ENCODE measurements around the gene CCNL2. TPM values are rescaled to one million over a fixed set of nuclear protein-coding genes. Genes with fewer than 3 reads are reported as not detected.

Gene CCNL2
- total and polyA plus RNA-seq, 7 donors, result 40.2 to 71.8 (median 52.0) TPM

DNA sequence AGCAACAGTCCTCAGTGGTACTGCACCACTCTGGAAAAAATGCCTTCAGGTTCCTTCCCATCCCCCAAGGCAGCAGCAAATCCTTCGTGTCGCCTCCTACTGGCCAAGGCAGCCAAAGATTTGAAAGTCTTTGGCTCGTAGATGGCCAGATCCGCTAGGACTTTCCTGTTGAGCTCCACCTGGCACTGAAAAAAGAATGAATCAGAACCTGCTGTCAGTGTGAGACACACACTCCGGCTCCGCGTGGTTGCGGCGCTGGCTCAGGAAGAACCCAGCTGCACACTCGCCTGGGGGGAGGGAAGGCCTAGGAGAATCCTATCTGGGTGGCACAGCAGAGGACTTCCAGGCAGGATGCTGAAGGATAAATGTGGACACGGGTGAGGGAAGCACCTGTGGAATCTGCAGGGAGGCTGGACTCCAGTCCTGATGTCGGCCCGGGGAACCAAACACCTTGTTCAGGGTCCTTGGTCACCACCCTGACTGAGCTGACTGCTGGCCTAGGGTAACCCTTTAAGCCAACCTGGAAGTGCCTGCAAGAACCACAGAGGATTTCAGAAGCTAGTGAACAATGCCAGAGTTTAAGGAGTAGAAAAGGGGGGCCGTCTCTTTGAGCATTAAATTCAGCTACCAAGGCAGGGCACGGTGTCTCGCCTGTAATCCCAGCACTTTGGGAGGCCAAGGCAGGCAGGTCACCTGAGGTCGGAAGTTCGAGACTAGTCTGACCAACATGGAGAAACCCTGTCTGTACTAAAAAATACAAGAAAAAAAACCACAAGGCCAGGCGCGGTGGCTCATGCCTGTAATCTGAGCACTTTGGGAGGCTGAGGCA lies 3.2 kb upstream of the CCNL2 start:
- H3K27me3 ChIP-seq (ENCODE audit: insufficient read depth in 3 of 3, low read length in 2 of 3), result no peaks in the 10 kb centered on the region
- 38 to 58% (median 44%) methylated on average over 20 of the region's 20 CpGs for WGBS, 3 donors
- DNase-seq (peak; percentile 34 to 77), ATAC-seq (peak in 1 of 4 donors; percentile 3)
- no peaks in the 10 kb centered on the region for H3K9me3 ChIP-seq
- peak overlapping the region; percentile 61 for H3K27ac ChIP-seq
- peaks cover 10 to 67% of the 10 kb centered on the region in 2 donors for H3K36me3 ChIP-seq (ENCODE audit: insufficient read depth in 1 of 2, low read depth in 1 of 2)
- no peak overlapping the region for H3K4me3 ChIP-seq
- intact Hi-C loops (cut with DNase I), result loop anchor here in 1 of 2 donors (10.0 kb wide), 1 partner anchor 103 kb away; no protein-coding TSS in a partner anchor
- TF ChIP-seq CTCF (IDR thresholded peaks at IDR 0.05), result peak; percentile 36
- H3K4me1 ChIP-seq, result peaks cover 41% of the 10 kb centered on the region

DNA sequence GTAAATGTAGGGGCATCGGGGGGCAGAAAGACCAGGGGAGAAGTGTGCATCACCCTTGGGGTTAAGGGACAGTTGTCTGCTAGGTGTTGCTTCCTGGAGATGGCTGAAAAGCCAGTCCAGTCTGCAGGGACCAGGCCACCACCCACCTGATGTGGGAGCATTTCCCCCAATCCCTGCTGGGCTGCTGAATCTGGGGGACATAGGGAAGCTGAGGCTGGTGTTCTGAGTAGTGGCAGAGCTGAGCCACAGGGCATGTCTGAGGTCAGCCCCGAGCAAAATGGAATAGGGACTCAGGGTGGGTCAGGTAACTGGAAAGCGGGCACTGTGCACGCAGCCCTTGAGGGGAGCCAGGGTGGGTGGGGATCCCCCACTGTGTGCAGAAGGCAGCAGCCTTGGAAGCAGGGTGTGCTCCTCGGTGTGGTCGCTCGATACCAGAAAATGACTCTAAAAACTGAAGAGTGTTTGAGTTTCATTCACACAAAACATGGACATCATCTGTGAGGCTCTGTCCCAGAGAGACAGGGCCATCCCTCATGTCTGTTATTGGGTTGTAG lies 2.4 kb upstream of the CCNL2 start:
- Histone ChIP-seq H3K27ac (peak overlapping the region; percentile 61), H3K27me3 (ENCODE audit: insufficient read depth in 3 of 3, low read length in 2 of 3) (no peaks in the 10 kb centered on the region), H3K4me3 (no peak overlapping the region), H3K9me3 (no peaks in the 10 kb centered on the region), H3K36me3 (ENCODE audit: insufficient read depth in 1 of 2, low read depth in 1 of 2) (peaks cover 10 to 73% of the 10 kb centered on the region in 2 donors), H3K4me1 (peaks cover 47% of the 10 kb centered on the region)
- 76 to 85% (median 81%) methylated on average over 7 of the region's 7 CpGs for WGBS, 3 donors
- no peak for TF ChIP-seq CTCF (IDR thresholded peaks at IDR 0.05)
- DNase-seq (no peak), ATAC-seq (no peak)
- intact Hi-C loops (cut with DNase I), result loop anchor here in 1 of 2 donors (10.0 kb wide), 1 partner anchor 103 kb away; no protein-coding TSS in a partner anchor

DNA sequence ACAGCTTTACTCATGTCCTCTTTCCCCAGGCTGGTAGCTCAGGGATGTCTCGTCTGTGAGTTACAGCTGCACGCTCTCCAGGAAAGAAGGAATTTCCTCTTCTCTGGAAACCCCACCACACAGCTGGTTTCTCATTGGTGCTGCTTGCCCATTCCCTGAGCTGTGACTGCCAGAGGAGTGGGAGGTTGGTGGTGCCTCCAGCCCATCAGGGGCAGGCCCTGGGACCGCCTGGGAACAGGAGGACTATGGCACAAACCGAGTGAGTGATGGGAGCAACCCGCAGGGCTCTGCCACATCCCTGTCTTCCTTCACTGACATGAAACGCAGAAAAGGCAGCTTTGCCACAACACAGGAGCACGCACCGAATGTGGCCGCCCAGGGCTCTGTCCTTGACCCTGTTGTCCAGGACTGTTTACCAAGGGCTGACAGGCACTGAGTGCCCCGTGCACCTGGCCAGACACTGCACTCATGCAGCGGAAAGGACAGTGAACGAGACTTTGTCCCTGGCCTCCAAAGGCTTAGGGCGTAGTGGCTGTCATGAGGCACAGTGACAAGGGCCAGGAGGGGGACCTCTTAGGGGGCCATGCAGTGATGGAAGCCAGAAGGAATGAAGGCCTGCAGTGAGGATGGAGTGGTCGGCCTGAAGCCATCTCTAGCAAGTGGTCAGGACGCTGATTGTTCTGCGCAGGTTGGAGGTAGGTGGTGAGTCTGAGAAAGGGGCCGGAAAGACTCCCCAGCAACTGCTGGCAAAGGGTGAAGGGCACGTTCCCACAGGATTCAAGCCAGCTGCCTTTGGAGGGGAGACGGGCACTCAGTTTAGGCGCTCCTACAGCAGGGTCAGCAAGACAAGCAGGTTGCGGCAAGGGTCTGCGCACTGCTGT lies 1.7 kb upstream of the CCNL2 start:
- WGBS, 3 donors, result 63 to 73% (median 66%) methylated on average over 22 of the region's 22 CpGs

More for the DNA sequence above, 1.7 kb upstream of the CCNL2 start:
- peak overlapping the region; percentile 97 for H3K4me3 ChIP-seq
- H3K9me3 ChIP-seq, result no peaks in the 10 kb centered on the region
- H3K4me1 ChIP-seq, result peaks cover 41% of the 10 kb centered on the region
- peak overlapping the region; percentile 95 for H3K27ac ChIP-seq
- ATAC-seq (no peak), DNase-seq (no peak)
- intact Hi-C loops (cut with DNase I), result loop anchor here in 1 of 2 donors (10.0 kb wide), 1 partner anchor 104 kb away; no protein-coding TSS in a partner anchor
- no peak for TF ChIP-seq CTCF (IDR thresholded peaks at IDR 0.05)
- peaks cover 10 to 76% of the 10 kb centered on the region in 2 donors for H3K36me3 ChIP-seq (ENCODE audit: insufficient read depth in 1 of 2, low read depth in 1 of 2)
- H3K27me3 ChIP-seq (ENCODE audit: insufficient read depth in 3 of 3, low read length in 2 of 3), result no peaks in the 10 kb centered on the region
